ENCODE results near the gene RPL10. TPM values are rescaled to one million over a fixed set of nuclear protein-coding genes. Genes with fewer than 3 reads are reported as not detected.

The RPL10 gene
- total RNA-seq, result 7,222 TPM
- 1,000 to 10,000 TPM; 5,887 to 6,889 (median 5,977) TPM for polyA plus RNA-seq (ENCODE audit: insufficient read depth in 1 of 8, insufficient read length in 8 of 8, low replicate concordance in 1 of 8)
- long read RNA-seq, donor 1, transcript RPL10-211 (5 exons, 802 nt), result minor isoform, 24 of 919 reads
- long read RNA-seq, donor 1, transcript RPL10-207 (7 exons, 657 nt), result minor isoform, 7 of 919 reads
- long read RNA-seq, donor 1, transcript RPL10-204 (7 exons, 2,318 nt), result minor isoform, 10 of 919 reads
- long read RNA-seq, donor 1, transcript RPL10-201 (6 exons, 2,278 nt), result major isoform, 554 of 919 reads
- long read RNA-seq, donor 1, partial matches to known transcripts, result 317 of 919 reads
- long read RNA-seq, donor 1, other reads (novel, unspliced or antisense), result 0 of 919 reads
- long read RNA-seq, donor 2, transcript RPL10-201 (6 exons, 2,278 nt), result major isoform, 180 of 228 reads
- long read RNA-seq, donor 2, partial matches to known transcripts, result 42 of 228 reads
- long read RNA-seq, donor 2, other reads (novel, unspliced or antisense), result 0 of 228 reads
- long read RNA-seq, donor 3, transcript RPL10-211 (5 exons, 802 nt), result minor isoform, 31 of 2,148 reads
- long read RNA-seq, donor 3, transcript RPL10-201 (6 exons, 2,278 nt), result major isoform, 1,355 of 2,148 reads
- long read RNA-seq, donor 3, transcript RPL10-204 (7 exons, 2,318 nt), result minor isoform, 33 of 2,148 reads
- long read RNA-seq, donor 3, transcript RPL10-207 (7 exons, 657 nt), result minor isoform, 24 of 2,148 reads
- long read RNA-seq, donor 3, partial matches to known transcripts, result 673 of 2,148 reads
- long read RNA-seq, donor 3, other reads (novel, unspliced or antisense), result 25 of 2,148 reads
- long read RNA-seq, donor 4, transcript RPL10-207 (7 exons, 657 nt), result minor isoform, 9 of 1,647 reads
- long read RNA-seq, donor 4, transcript RPL10-211 (5 exons, 802 nt), result minor isoform, 34 of 1,647 reads
- long read RNA-seq, donor 4, transcript RPL10-204 (7 exons, 2,318 nt), result minor isoform, 22 of 1,647 reads
- long read RNA-seq, donor 4, transcript RPL10-201 (6 exons, 2,278 nt), result major isoform, 1,171 of 1,647 reads
- long read RNA-seq, donor 4, partial matches to known transcripts, result 391 of 1,647 reads
- long read RNA-seq, donor 4, other reads (novel, unspliced or antisense), result 12 of 1,647 reads
- long read RNA-seq, donor 5, transcript RPL10-207 (7 exons, 657 nt), result minor isoform, 75 of 3,897 reads
- long read RNA-seq, donor 5, transcript RPL10-201 (6 exons, 2,278 nt), result major isoform, 2,371 of 3,897 reads
- long read RNA-seq, donor 5, transcript RPL10-204 (7 exons, 2,318 nt), result minor isoform, 49 of 3,897 reads
- long read RNA-seq, donor 5, transcript RPL10-211 (5 exons, 802 nt), result minor isoform, 87 of 3,897 reads
- long read RNA-seq, donor 5, partial matches to known transcripts, result 1,261 of 3,897 reads
- long read RNA-seq, donor 5, other reads (novel, unspliced or antisense), result 42 of 3,897 reads
- long read RNA-seq, donor 6, transcript RPL10-204 (7 exons, 2,318 nt), result minor isoform, 60 of 4,282 reads
- long read RNA-seq, donor 6, transcript RPL10-211 (5 exons, 802 nt), result minor isoform, 66 of 4,282 reads
- long read RNA-seq, donor 6, transcript RPL10-201 (6 exons, 2,278 nt), result major isoform, 2,956 of 4,282 reads
- long read RNA-seq, donor 6, transcript RPL10-207 (7 exons, 657 nt), result minor isoform, 56 of 4,282 reads
- long read RNA-seq, donor 6, partial matches to known transcripts, result 1,074 of 4,282 reads
- long read RNA-seq, donor 6, other reads (novel, unspliced or antisense), result 60 of 4,282 reads
- long read RNA-seq, donor 7, transcript RPL10-207 (7 exons, 657 nt), result minor isoform, 52 of 2,869 reads
- long read RNA-seq, donor 7, transcript RPL10-201 (6 exons, 2,278 nt), result major isoform, 1,829 of 2,869 reads
- long read RNA-seq, donor 7, transcript RPL10-211 (5 exons, 802 nt), result minor isoform, 38 of 2,869 reads
- long read RNA-seq, donor 7, transcript RPL10-204 (7 exons, 2,318 nt), result minor isoform, 44 of 2,869 reads
- long read RNA-seq, donor 7, partial matches to known transcripts, result 878 of 2,869 reads
- long read RNA-seq, donor 7, other reads (novel, unspliced or antisense), result 18 of 2,869 reads
- long read RNA-seq, donor 8, transcript RPL10-204 (7 exons, 2,318 nt), result minor isoform, 23 of 2,189 reads
- long read RNA-seq, donor 8, transcript RPL10-211 (5 exons, 802 nt), result minor isoform, 17 of 2,189 reads
- long read RNA-seq, donor 8, transcript RPL10-207 (7 exons, 657 nt), result minor isoform, 23 of 2,189 reads
- long read RNA-seq, donor 8, transcript RPL10-201 (6 exons, 2,278 nt), result major isoform, 1,561 of 2,189 reads
- long read RNA-seq, donor 8, partial matches to known transcripts, result 554 of 2,189 reads
- long read RNA-seq, donor 8, other reads (novel, unspliced or antisense), result 7 of 2,189 reads
- long read RNA-seq, donor 9, transcript RPL10-204 (7 exons, 2,318 nt), result minor isoform, 31 of 1,823 reads
- long read RNA-seq, donor 9, transcript RPL10-201 (6 exons, 2,278 nt), result major isoform, 1,122 of 1,823 reads
- long read RNA-seq, donor 9, transcript RPL10-211 (5 exons, 802 nt), result minor isoform, 37 of 1,823 reads
- long read RNA-seq, donor 9, transcript RPL10-207 (7 exons, 657 nt), result minor isoform, 25 of 1,823 reads
- long read RNA-seq, donor 9, partial matches to known transcripts, result 594 of 1,823 reads
- long read RNA-seq, donor 9, other reads (novel, unspliced or antisense), result 5 of 1,823 reads
- long read RNA-seq, donor 10, transcript RPL10-204 (7 exons, 2,318 nt), result minor isoform, 35 of 2,538 reads
- long read RNA-seq, donor 10, transcript RPL10-201 (6 exons, 2,278 nt), result major isoform, 1,853 of 2,538 reads
- long read RNA-seq, donor 10, transcript RPL10-207 (7 exons, 657 nt), result minor isoform, 26 of 2,538 reads
- long read RNA-seq, donor 10, transcript RPL10-211 (5 exons, 802 nt), result minor isoform, 26 of 2,538 reads
- long read RNA-seq, donor 10, partial matches to known transcripts, result 550 of 2,538 reads
- long read RNA-seq, donor 10, other reads (novel, unspliced or antisense), result 39 of 2,538 reads
- long read RNA-seq, donor 11, transcript RPL10-211 (5 exons, 802 nt), result minor isoform, 22 of 1,817 reads
- long read RNA-seq, donor 11, transcript RPL10-204 (7 exons, 2,318 nt), result minor isoform, 34 of 1,817 reads
- long read RNA-seq, donor 11, transcript RPL10-207 (7 exons, 657 nt), result minor isoform, 16 of 1,817 reads
- long read RNA-seq, donor 11, transcript RPL10-201 (6 exons, 2,278 nt), result major isoform, 1,253 of 1,817 reads
- long read RNA-seq, donor 11, partial matches to known transcripts, result 466 of 1,817 reads
- long read RNA-seq, donor 11, other reads (novel, unspliced or antisense), result 20 of 1,817 reads

DNA sequence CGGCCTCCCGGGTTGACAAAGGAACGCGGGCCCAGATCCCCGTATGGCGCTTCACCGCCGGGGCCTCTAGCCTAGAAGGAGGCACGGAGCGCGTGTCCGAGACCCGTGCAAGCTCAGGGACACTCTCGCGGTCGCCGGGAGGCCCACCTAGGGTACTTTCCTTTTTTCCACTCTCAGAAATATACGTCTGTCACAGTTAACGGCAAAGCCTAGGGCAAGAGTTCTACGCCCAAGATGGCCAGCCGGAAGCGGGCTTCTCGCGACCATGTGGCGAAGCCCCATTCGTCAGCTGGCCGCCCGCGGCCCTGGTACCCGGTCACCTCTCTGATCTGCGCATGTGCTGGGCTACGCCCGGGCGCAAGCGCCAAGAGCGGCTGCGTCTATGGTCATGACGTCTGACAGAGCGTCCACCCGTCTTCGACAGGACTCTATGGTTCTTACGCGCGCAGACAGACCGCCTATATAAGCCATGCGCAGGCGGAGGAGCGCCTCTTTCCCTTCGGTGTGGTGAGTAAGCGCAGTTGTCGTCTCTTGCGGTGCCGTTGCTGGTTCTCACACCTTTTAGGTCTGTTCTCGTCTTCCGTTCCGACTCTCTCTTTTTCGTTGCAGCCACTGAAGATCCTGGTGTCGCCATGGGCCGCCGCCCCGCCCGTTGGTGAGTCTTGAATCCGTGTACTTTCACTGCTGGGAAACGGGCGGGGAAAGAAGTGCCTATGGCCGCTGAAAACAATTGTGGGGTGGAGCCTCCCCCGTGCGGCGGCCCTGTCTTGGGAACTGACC lies at the start of gene RPL10:
RPL10 (plus strand) TSS at position 490 of the 780 bp plus-strand sequence; CDS start at position 633, 143 bp downstream.
- H3K4me1 ChIP-seq (ENCODE audit: control insufficient read depth, insufficient read depth, low read length), result peaks cover 13% of the 10 kb centered on the region
- H3K36me3 ChIP-seq (ENCODE audit: control insufficient read depth, insufficient read depth, low read length), result peaks cover 26% of the 10 kb centered on the region
- 35% methylated on average over 63 of the region's 69 CpGs for WGBS (ENCODE audit: insufficient coverage)
- peak; percentile 98 for DNase-seq
- H3K4me3 ChIP-seq (ENCODE audit: low read length), result peak within 1 kb of the TSS; percentile 89
- H3K9me3 ChIP-seq (replicated peaks; ENCODE audit: control insufficient read depth, low read depth, low read length), result no peaks in the 10 kb centered on the region
- H3K27ac ChIP-seq (ENCODE audit: low read length), result peak within 1 kb of the TSS; percentile 100
- H3K27me3 ChIP-seq (ENCODE audit: control insufficient read depth, insufficient read depth, low read length), result no peaks in the 10 kb centered on the region

DNA sequence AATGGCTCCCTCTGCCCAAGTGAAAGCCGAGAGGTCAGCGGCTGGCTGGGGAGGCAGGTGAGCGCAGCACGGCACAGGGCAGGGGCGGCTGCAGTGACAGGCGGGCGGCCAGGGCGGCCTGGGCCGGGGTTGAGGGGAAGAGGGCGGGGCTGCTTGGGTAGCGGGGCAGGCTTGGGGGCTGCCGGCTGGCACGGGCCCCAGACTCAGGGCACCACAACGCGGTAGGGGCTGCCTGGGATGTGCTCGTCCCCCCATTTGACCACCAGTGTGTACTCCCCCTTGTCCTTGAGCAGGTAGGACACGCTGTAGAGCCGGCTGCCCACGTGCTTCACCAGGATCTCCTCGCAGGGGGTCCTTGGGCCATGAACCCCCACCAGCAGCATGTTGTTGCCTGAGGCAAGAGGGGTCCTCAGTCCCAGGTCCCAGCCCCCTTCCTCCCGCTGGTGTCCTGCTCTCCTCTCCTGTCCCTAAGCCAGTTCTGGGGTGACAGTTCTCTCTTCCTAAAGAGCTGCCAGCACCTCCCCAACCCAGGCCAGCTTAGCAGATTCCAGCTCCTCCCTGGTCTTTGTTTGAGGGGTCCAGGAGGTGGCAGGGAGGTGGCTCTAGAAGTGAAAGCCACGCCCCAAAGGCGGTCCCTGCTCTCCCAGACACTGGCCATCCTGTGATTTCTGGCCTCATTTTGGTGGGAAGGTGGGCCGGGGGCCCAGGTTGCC lies 49.4 kb upstream of the RPL10 start:
- Histone ChIP-seq H3K27me3 (ENCODE audit: control insufficient read depth, insufficient read depth, low read length) (no peaks in the 10 kb centered on the region), H3K9me3 (replicated peaks; ENCODE audit: control insufficient read depth, low read depth, low read length) (no peaks in the 10 kb centered on the region), H3K4me3 (ENCODE audit: low read length) (no peak overlapping the region), H3K27ac (ENCODE audit: low read length) (no peak overlapping the region), H3K4me1 (ENCODE audit: control insufficient read depth, insufficient read depth, low read length) (peaks cover 5% of the 10 kb centered on the region), H3K36me3 (ENCODE audit: control insufficient read depth, insufficient read depth, low read length) (peaks cover 55% of the 10 kb centered on the region)
- DNase-seq, result no peak
- WGBS (ENCODE audit: insufficient coverage), result 83% methylated on average over 14 of the region's 24 CpGs

DNA sequence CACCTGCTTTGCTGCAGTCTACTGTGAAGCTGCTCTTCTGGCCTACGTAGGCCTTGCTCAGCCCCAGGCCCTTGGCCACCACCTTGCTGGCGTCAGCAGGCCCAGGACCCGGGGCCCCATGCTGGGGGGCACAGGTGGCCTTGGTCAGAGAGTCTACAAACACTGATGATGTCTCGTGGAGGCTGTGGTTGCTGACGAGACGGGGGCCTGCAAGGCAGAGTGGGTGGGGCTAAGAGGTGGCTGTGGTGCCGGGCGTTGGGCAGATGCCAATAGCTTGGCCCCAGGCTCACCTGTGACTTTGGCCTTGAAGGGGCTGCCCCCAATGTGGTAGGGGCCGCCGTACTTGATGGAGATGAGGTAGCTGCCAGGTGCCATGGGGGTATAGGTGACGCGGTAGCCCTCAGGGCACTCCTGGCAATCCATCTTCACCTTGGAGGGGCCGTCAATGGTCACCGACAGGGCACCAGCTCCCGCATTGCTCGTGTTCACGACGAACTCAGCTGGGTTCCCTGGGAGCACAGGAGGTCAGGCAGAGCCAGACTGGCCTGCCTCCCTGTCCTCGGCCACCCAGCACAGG lies 48.7 kb upstream of the RPL10 start:
- Histone ChIP-seq H3K27ac (ENCODE audit: low read length) (no peak overlapping the region), H3K36me3 (ENCODE audit: control insufficient read depth, insufficient read depth, low read length) (peaks cover 62% of the 10 kb centered on the region)

DNA sequence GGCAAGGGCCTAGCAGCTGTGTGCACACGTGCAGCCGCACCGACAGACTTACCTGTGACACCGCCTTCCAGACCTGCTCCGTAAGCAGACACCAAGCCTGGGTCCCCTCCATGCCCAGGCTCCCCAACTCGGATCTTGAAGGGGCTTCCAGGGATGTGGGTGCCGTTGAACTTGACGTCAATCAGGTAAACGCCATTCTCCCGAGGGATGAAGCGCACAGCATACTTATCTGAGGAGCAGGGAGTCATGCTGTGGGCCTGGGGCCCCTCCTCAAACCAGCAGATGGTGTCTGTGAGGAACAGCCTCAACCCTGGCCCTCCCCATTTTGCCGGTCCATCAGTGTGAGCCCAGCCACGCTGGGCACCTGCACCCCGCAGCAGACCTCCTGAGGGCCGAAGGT lies 48.2 kb upstream of the RPL10 start:
- no peak for DNase-seq
- peaks cover 67% of the 10 kb centered on the region for H3K36me3 ChIP-seq (ENCODE audit: control insufficient read depth, insufficient read depth, low read length)

More for the DNA sequence above, 48.7 kb upstream of the RPL10 start:
- WGBS (ENCODE audit: insufficient coverage), result 73% methylated on average over 19 of the region's 19 CpGs
- no peaks in the 10 kb centered on the region for H3K9me3 ChIP-seq (replicated peaks; ENCODE audit: control insufficient read depth, low read depth, low read length)
- H3K27me3 ChIP-seq (ENCODE audit: control insufficient read depth, insufficient read depth, low read length), result no peaks in the 10 kb centered on the region
- no peak overlapping the region for H3K4me3 ChIP-seq (ENCODE audit: low read length)
- H3K4me1 ChIP-seq (ENCODE audit: control insufficient read depth, insufficient read depth, low read length), result peaks cover 5% of the 10 kb centered on the region
- DNase-seq, result no peak

DNA sequence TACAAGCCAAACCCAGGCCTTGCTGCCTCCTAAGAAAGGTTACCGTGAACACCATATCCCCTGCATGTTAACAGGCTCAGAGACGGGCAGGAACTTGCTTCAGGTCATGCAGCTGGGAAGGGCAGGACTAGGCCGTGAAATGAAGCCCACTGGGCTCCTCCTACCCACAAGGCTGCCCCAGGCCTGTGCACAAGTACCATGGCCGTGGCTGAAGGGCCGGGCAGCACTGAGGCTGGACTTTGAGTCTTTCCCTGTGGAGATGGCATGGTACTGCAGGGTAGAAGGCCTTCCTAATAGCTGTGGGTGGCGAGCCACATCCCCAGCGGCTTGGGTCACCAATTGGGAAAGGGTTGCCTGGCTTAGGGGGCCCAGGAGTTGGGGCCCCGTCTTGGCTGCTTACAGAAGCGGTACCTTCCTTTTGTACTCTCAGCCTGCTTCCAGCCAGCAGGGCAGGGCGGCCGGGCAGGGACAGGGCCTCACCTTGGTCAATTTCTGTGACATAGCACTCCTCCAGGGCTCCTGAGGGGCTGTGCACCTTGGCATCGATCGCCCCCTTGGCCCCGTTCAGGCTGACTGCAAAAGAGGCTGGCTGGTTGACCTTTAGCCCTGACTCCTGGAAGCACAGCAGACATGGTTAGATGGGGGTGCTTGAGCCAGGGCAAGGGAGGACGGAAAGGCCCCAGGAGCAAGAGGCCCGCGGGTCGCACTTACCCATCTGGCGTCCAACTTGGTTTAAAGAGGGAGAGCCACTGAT lies 47.6 kb upstream of the RPL10 start:
- peaks cover 73% of the 10 kb centered on the region for H3K36me3 ChIP-seq (ENCODE audit: control insufficient read depth, insufficient read depth, low read length)
- no peak overlapping the region for H3K27ac ChIP-seq (ENCODE audit: low read length)
- 86% methylated on average over 16 of the region's 19 CpGs for WGBS (ENCODE audit: insufficient coverage)

More for the DNA sequence above, 48.2 kb upstream of the RPL10 start:
- Histone ChIP-seq H3K4me3 (ENCODE audit: low read length) (no peak overlapping the region), H3K9me3 (replicated peaks; ENCODE audit: control insufficient read depth, low read depth, low read length) (no peaks in the 10 kb centered on the region), H3K27ac (ENCODE audit: low read length) (no peak overlapping the region), H3K4me1 (ENCODE audit: control insufficient read depth, insufficient read depth, low read length) (peaks cover 5% of the 10 kb centered on the region), H3K27me3 (ENCODE audit: control insufficient read depth, insufficient read depth, low read length) (no peaks in the 10 kb centered on the region)
- WGBS (ENCODE audit: insufficient coverage), result 77% methylated on average over 14 of the region's 15 CpGs

More for the DNA sequence above, 47.6 kb upstream of the RPL10 start:
- no peak overlapping the region for H3K4me3 ChIP-seq (ENCODE audit: low read length)
- H3K4me1 ChIP-seq (ENCODE audit: control insufficient read depth, insufficient read depth, low read length), result peaks cover 5% of the 10 kb centered on the region
- no peaks in the 10 kb centered on the region for H3K9me3 ChIP-seq (replicated peaks; ENCODE audit: control insufficient read depth, low read depth, low read length)
- H3K27me3 ChIP-seq (ENCODE audit: control insufficient read depth, insufficient read depth, low read length), result no peaks in the 10 kb centered on the region
- DNase-seq, result no peak

Data from muscle of leg (tissue), 16 donors.